ENCODE results near the gene TBX19. TPM values are rescaled to one million over a fixed set of nuclear protein-coding genes. Genes with fewer than 3 reads are reported as not detected.

The TBX19 gene
- total and polyA plus RNA-seq, 10 of the 15 experiments (the other 5 are each of a cell fraction or from before 2014, with no cell fraction given), result 0.13 to 6.9 (median 1.2) TPM

GRCh38 chr1:168301664-168302320 is 21.1 kb downstream of the TBX19 start:
- TF ChIP-seq ZBTB4 (CRISPR knock-in tag; IDR thresholded peaks at IDR 0.05) (no peak), SPI1 (IDR thresholded peaks at IDR 0.05; ENCODE audit: borderline replicate concordance, insufficient read depth, low read depth, low read length) (no peak), FOXM1 (IDR thresholded peaks at IDR 0.05; ENCODE audit: low read depth, low read length) (no peak), POLR2AphosphoS2 (IDR thresholded peaks at IDR 0.05; ENCODE audit: low read depth, low read length) (no peak), JUNB (IDR thresholded peaks at IDR 0.05) (no peak), NRF1 (conservative IDR thresholded peaks at IDR 0.05; ENCODE audit: low read depth, low read length) (no peak), TCF7 (IDR thresholded peaks at IDR 0.05; ENCODE audit: borderline replicate concordance) (no peak), ESRRA (IDR thresholded peaks at IDR 0.05; ENCODE audit: low read length) (no peak), TARDBP (IDR thresholded peaks at IDR 0.05; ENCODE audit: borderline replicate concordance) (no peak), SREBF1 (IDR thresholded peaks at IDR 0.05; ENCODE audit: low read length) (no peak), HSF1 (IDR thresholded peaks at IDR 0.05; ENCODE audit: low read depth, low read length) (no peak), MTA3 (IDR thresholded peaks at IDR 0.05; ENCODE audit: borderline replicate concordance, low read length) (no peak), EGR1 (IDR thresholded peaks at IDR 0.05; ENCODE audit: borderline replicate concordance in 1 of 2, low read depth in 2 of 2, low read length in 2 of 2) (no peak), TAF1 (IDR thresholded peaks at IDR 0.05; ENCODE audit: borderline replicate concordance, low read depth, low read length) (no peak), ELK1 (IDR thresholded peaks at IDR 0.05; ENCODE audit: low read depth, low read length) (no peak)
- BruUV-seq (replicated peaks), result no TSS peak
- H3K79me2 ChIP-seq (ENCODE audit: control insufficient read depth, insufficient read depth, low read length), result no peaks in the 10 kb centered on the region
- no peak overlapping the region for H3K27ac ChIP-seq (ENCODE audit: control insufficient read depth, insufficient read depth)
- ATAC-seq (no peak), FAIRE-seq (no peak), DNase-seq (ENCODE audit: low read depth, low spot score) (no peak)
- H3K9me3 ChIP-seq (replicated peaks; ENCODE audit: control insufficient read depth, insufficient read depth, low read length), result no peaks in the 10 kb centered on the region
- WGBS (ENCODE audit: insufficient coverage, insufficient replicate concordance, low lambda C conversion rate, missing lambda C conversion rate), result 26% methylated on average over 3 of the region's 3 CpGs
- H3K4me3 ChIP-seq, result no peak overlapping the region
- no peak overlapping the region for H3K4me2 ChIP-seq (ENCODE audit: control insufficient read depth, insufficient read depth)
- ChIA-PET CTCF (interaction anchor here (0.6 to 1.5 kb wide), 4 partner anchors 9 to 100 kb away, joined by 3 to 5 read pairs (median 3); no protein-coding TSS in a partner anchor), RAD21 (ENCODE audit: unreplicated experiment) (no interaction called here), SMC1A (ENCODE audit: uncharacterized antibody, unreplicated experiment) (interaction anchor here (1.3 kb wide), 1 partner anchor 15 kb away, joined by 3 read pairs; no protein-coding TSS in a partner anchor), POLR2A (no interaction called here)
- no peaks in the 10 kb centered on the region for H3K36me3 ChIP-seq (ENCODE audit: control insufficient read depth in 2 of 2, insufficient read depth in 2 of 2, low read length in 1 of 2)
- in situ Hi-C loops (cut with MboI), result no loop called here
- no peaks in the 10 kb centered on the region for H4K20me1 ChIP-seq (ENCODE audit: control insufficient read depth, insufficient read depth)
- intact Hi-C loops (cut with micrococcal nuclease; ENCODE audit: unreplicated experiment), result no loop called here
- H3K4me1 ChIP-seq (ENCODE audit: control insufficient read depth, insufficient read depth, low read length), result no peaks in the 10 kb centered on the region
- H3K9ac ChIP-seq (ENCODE audit: control insufficient read depth, insufficient read depth, low read length), result no peak overlapping the region
- no peak overlapping the region for H2AFZ ChIP-seq (ENCODE audit: control insufficient read depth, low read depth, low read length)
- no peaks in the 10 kb centered on the region for H3K27me3 ChIP-seq (replicated peaks in 1 of 2; ENCODE audit: control insufficient read depth in 2 of 2, insufficient read depth in 2 of 2, low read length in 1 of 2)
